Parietal lobe (tissue), 1 donor: Measurements from ENCODE around the gene TIGD3. TPM values are rescaled to one million over a fixed set of nuclear protein-coding genes. Genes with fewer than 3 reads are reported as not detected.

Source experiments
- total RNA-seq: library from RNA; depleted of rRNA; stranded (reverse); fragments of >200 nt; gene quantifications from one replicate; pipeline ENCODE4 v1.2.3, GENCODE V29; 2014

The TIGD3 gene, protein sequence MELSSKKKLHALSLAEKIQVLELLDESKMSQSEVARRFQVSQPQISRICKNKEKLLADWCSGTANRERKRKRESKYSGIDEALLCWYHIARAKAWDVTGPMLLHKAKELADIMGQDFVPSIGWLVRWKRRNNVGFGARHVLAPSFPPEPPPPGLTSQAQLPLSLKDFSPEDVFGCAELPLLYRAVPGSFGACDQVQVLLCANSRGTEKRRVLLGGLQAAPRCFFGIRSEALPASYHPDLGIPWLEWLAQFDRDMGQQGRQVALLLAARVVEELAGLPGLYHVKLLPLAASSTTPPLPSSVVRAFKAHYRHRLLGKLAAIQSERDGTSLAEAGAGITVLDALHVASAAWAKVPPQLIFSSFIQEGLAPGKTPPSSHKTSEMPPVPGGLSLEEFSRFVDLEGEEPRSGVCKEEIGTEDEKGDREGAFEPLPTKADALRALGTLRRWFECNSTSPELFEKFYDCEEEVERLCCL
- total RNA-seq: 3.8 TPM

GRCh38 chr11:65354265-65355012, at the start of gene TIGD3:
Gene TIGD3, plus strand, starts transcription at chr11:65354751. Its CDS starts 1,058 bp downstream, at chr11:65355809.

DNA sequence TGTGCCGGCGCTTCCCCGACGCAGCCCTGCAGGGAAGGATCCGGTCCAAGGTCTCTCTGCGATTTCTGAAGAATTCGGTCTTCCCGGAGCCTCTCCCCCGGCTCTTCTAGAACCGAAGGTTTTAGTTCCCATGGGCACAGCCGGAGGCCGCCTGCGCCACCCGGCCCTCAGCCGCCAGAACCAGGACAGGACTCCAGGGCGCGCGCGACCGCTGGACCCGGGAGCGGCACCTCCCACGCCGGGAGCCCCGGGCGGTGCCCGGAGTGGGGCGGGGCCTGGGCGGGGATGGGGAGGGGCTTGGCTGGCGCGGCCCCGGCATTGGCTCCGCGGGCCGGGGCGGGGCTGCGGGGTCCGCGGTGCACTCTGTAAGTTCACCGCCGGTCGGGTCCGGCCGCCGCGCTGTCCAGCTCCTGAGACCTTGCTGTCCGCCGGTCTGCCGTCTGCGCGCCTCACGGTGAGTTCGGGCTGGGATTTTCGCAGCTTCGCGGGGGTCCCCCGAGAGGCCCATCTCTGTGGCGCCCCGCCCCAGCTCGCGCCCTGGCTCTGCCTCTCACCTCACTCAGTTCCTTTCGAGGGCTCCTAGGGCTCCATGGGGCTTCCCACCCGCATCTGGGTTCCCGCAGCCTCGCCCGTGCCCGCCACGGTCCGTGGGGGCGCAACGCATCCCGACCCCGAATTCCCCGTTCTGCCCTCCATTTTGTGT, 39.9 kb upstream of the TIGD3 start, which contains the start of gene CDC42EP2:
Gene CDC42EP2, plus strand, starts transcription at position 366 of the 703 bp plus-strand sequence. CDS start 6,033 bp downstream, outside the sequence.

GRCh38 chr11:65382033-65382803, 27.7 kb downstream of the TIGD3 start, which contains the start of gene SLC25A45:
Gene SLC25A45, minus strand, starts transcription at chr11:65382646. Its CDS starts 695 bp downstream, at chr11:65381951.

DNA sequence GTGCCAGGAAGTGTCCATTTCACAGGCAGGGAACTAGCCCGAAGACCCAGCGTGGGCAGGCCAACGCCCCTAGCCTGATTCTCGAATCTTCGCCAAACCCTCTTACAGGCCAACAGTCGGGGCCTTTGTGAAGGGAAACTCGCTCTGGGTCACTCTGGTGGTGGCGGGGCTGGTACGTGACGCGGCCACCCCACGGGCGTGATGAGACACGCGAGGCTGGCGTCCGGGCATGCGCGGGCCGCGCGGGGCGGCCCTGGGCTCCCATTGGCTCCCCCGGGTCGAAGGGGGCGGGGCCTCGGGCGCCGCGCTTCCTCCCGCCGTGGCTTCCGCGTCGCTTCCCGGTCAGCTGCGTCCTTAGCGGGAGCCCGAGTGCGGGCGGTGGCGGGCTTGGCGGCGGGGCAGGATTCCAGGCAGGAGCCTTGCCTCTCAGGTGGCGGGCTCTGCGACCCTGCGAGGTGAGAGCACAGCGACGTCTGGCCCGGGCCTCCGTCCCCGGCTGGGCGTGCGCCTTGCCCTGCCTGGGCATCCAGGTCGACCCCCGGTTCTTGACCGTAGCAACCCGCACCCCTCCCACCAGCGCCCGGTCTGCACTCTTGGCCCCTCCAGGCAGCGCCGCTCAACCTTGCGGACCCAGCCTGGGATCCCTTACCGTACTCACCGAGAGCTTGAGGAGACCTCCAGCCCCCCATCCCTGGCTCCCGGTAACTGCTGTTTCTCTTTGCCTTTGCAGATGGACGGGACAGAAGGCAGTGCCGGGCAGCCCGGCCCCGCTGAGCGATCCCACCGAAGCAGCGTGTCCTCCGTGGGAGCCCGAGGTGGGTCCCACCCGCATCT, 32.0 kb downstream of the TIGD3 start, which contains the start of gene FRMD8:
Gene FRMD8, plus strand, starts transcription at position 331 of the 834 bp plus-strand sequence. Its CDS starts 400 bp downstream, at position 731.

Other genes with a start within 250 kb of the TIGD3 start
- 61.0 TPM for gene TM7SF2, start 242.9 kb upstream of the TIGD3 start, total RNA-seq
- gene ZNHIT2, start 237.1 kb upstream of the TIGD3 start, total RNA-seq: 4.7 TPM
- 168 TPM for gene FAU, start 232.6 kb upstream of the TIGD3 start, total RNA-seq
- gene MRPL49, start 232.4 kb upstream of the TIGD3 start, total RNA-seq: 29.4 TPM
- 22.2 TPM for gene SYVN1, start 220.2 kb upstream of the TIGD3 start, total RNA-seq
- not detected for gene SPDYC, start 184.5 kb upstream of the TIGD3 start, total RNA-seq
- gene CAPN1, start 172.8 kb upstream of the TIGD3 start, total RNA-seq: 65.7 TPM
- gene POLA2, start 92.8 kb upstream of the TIGD3 start, total RNA-seq: 4.7 TPM
- gene CDC42EP2, start 39.9 kb upstream of the TIGD3 start, total RNA-seq: 9.4 TPM
- 50.7 TPM for gene DPF2, start 20.9 kb upstream of the TIGD3 start, total RNA-seq
- gene SLC25A45, start 27.9 kb downstream of the TIGD3 start, total RNA-seq: 0.31 TPM
- 7.8 TPM for gene FRMD8, start 31.9 kb downstream of the TIGD3 start, total RNA-seq
- 11.6 TPM for gene NEAT1, start 68.0 kb downstream of the TIGD3 start, total RNA-seq
- 25,265 TPM for gene MALAT1, start 144.3 kb downstream of the TIGD3 start, total RNA-seq
- gene SCYL1, start 170.3 kb downstream of the TIGD3 start, total RNA-seq: 47.6 TPM
- gene LTBP3, start 203.6 kb downstream of the TIGD3 start, total RNA-seq: 53.5 TPM
- 25.0 TPM for gene ZNRD2, start 215.7 kb downstream of the TIGD3 start, total RNA-seq
- gene FAM89B, start 217.8 kb downstream of the TIGD3 start, total RNA-seq: 39.4 TPM
- 21.0 TPM for gene EHBP1L1, start 221.3 kb downstream of the TIGD3 start, total RNA-seq
- gene KCNK7, start 241.0 kb downstream of the TIGD3 start, total RNA-seq: not detected